IPS DF 4.7 (cell line): ENCODE results near the gene SLX4IP.

Experiments
- DNase-seq: peaks from one replicate; pipeline ENCODE4 v3.0.0-alpha.2; 2013; ENCODE audit warnings: low spot score; ENCODE audit errors: extremely low read depth

Gene SLX4IP

GRCh38 chr20:10495173-10495572, 60.1 kb downstream of the SLX4IP start:
- no peak for DNase-seq

GRCh38 chr20:10496465-10496864, 61.4 kb downstream of the SLX4IP start:
- DNase-seq = no peak

- no peak for DNase-seq
These were observed 62.2 kb downstream of the SLX4IP start for GRCh38 chr20:10497283-10497682.

GRCh38 chr20:10497791-10498190, 62.7 kb downstream of the SLX4IP start:
- DNase-seq = no peak

GRCh38 chr20:10498200-10498599, 63.1 kb downstream of the SLX4IP start:
- DNase-seq = no peak

- DNase-seq = no peak
These were observed 66.3 kb downstream of the SLX4IP start for GRCh38 chr20:10501402-10501801.

- no peak for DNase-seq
These were observed 67.0 kb downstream of the SLX4IP start for GRCh38 chr20:10502098-10502526.

- no peak for DNase-seq
These were observed 69.5 kb downstream of the SLX4IP start for GRCh38 chr20:10504608-10504993.

GRCh38 chr20:10504994-10505730, 70.1 kb downstream of the SLX4IP start:
- no peak for DNase-seq

- no peak for DNase-seq
These were observed 70.7 kb downstream of the SLX4IP start for GRCh38 chr20:10505827-10506226.

GRCh38 chr20:10507052-10507451, 71.9 kb downstream of the SLX4IP start:
- no peak for DNase-seq

GRCh38 chr20:10508060-10508459, 73.0 kb downstream of the SLX4IP start:
- DNase-seq = no peak

- no peak for DNase-seq
These were observed 73.6 kb downstream of the SLX4IP start for GRCh38 chr20:10508468-10509251.

GRCh38 chr20:10509376-10509775, 74.3 kb downstream of the SLX4IP start:
- DNase-seq = no peak

GRCh38 chr20:10510216-10510615, 75.1 kb downstream of the SLX4IP start:
- no peak for DNase-seq

- DNase-seq = no peak
These were observed 76.0 kb downstream of the SLX4IP start for GRCh38 chr20:10511170-10511508.

GRCh38 chr20:10511509-10512251, 76.6 kb downstream of the SLX4IP start:
- no peak for DNase-seq

GRCh38 chr20:10513061-10513460, 78.0 kb downstream of the SLX4IP start:
- no peak for DNase-seq

GRCh38 chr20:10513931-10514575, 78.9 kb downstream of the SLX4IP start:
- DNase-seq = no peak

- DNase-seq = no peak
These were observed 81.4 kb downstream of the SLX4IP start for GRCh38 chr20:10516529-10516928.

GRCh38 chr20:10519361-10520046, 84.4 kb downstream of the SLX4IP start:
- DNase-seq = no peak
